Osteoblast (primary cell): Measurements from ENCODE around the gene OPCML. TPM values are rescaled to one million over a fixed set of nuclear protein-coding genes. Genes with fewer than 3 reads are reported as not detected.
A peak's percentile ranks its signal among the peaks of the same experiment; 100 is the strongest.

Experiments used
- DNase-seq: peaks from one replicate; pipeline ENCODE4 v3.0.0; 2011; ENCODE audit warnings: low spot score, mixed read lengths; ENCODE audit not compliant: insufficient read length; ENCODE audit errors: missing footprints
- H2AFZ ChIP-seq: 2 replicates; pipeline ENCODE4 v1.6.0; 2011; ENCODE audit warnings: mild to moderate bottlenecking, low read length
- H3K27ac ChIP-seq: 2 replicates; pipeline ENCODE4 v1.5.1; 2011; ENCODE audit warnings: mild to moderate bottlenecking, low read depth, low read length, moderate library complexity
- H3K27me3 ChIP-seq: 2 replicates; pipeline ENCODE4 v1.6.0; 2012; ENCODE audit warnings: mild to moderate bottlenecking, control low read depth, inconsistent platforms, low read length, moderate library complexity; ENCODE audit not compliant: insufficient read depth
- H3K36me3 ChIP-seq: 2 replicates; pipeline ENCODE4 v1.5.1; 2011; ENCODE audit warnings: mild to moderate bottlenecking, low read length, control low read depth, moderate library complexity; ENCODE audit not compliant: insufficient read depth
- H3K4me1 ChIP-seq: 2 replicates; pipeline ENCODE4 v1.5.1; 2011; ENCODE audit warnings: mild to moderate bottlenecking, low read length, control low read depth, moderate library complexity; ENCODE audit not compliant: insufficient read depth
- H3K4me2 ChIP-seq: 2 replicates; pipeline ENCODE4 v1.6.0; 2011; ENCODE audit warnings: mild to moderate bottlenecking, low read length; ENCODE audit not compliant: insufficient read depth
- H3K4me3 ChIP-seq: fragments of 200-600 bp; sonication (generic); 3 replicates; pipeline ENCODE4 v1.5.1; 2012; ENCODE audit warnings: mild to moderate bottlenecking, low read length, inconsistent platforms; ENCODE audit not compliant: insufficient read depth
- H3K79me2 ChIP-seq: 2 replicates; pipeline ENCODE4 v1.6.0; 2012; ENCODE audit warnings: mild to moderate bottlenecking, low read length, control low read depth, inconsistent platforms; ENCODE audit not compliant: insufficient read depth
- H3K9me3 ChIP-seq: 2 replicates; pipeline ENCODE4 v1.5.1; 2011; ENCODE audit warnings: low read depth, low read length, control low read depth
- H4K20me1 ChIP-seq: 2 replicates; pipeline ENCODE4 v1.6.0; 2012; ENCODE audit warnings: mild to moderate bottlenecking, low read length, control low read depth; ENCODE audit not compliant: insufficient read depth
- CTCF ChIP-seq: IDR thresholded peaks from 2 replicates; pipeline ENCODE4 v1.5.1; 2011; ENCODE audit warnings: mild to moderate bottlenecking, low read depth, low read length, moderate library complexity; ENCODE audit errors: extremely low read depth
- total RNA-seq: library from RNA; depleted of rRNA; stranded (reverse); fragments of >200 nt; gene quantifications from 2 replicates; pipeline ENCODE4 v1.2.3, GENCODE V29; 2012

OPCML gene
- total RNA-seq, 1 donor: 0.36 TPM

- Histone ChIP-seq H2AFZ (no peak overlapping the region), H3K27me3 (no peaks in the 10 kb centered on the region), H3K4me3 (no peak overlapping the region), H3K79me2 (no peaks in the 10 kb centered on the region), H3K4me2 (no peak overlapping the region), H3K27ac (no peak overlapping the region), H4K20me1 (no peaks in the 10 kb centered on the region), H3K4me1 (no peaks in the 10 kb centered on the region), H3K36me3 (no peaks in the 10 kb centered on the region), H3K9me3 (no peaks in the 10 kb centered on the region)
- DNase-seq: no peak
- no peak for TF ChIP-seq CTCF
Observed at GRCh38 chr11:133227632-133228111, 304.6 kb downstream of the OPCML start.

GRCh38 chr11:133224271-133224670 is 308.0 kb downstream of the OPCML start:
- no peak overlapping the region for H3K4me3 ChIP-seq
- DNase-seq: no peak
- no peak overlapping the region for H3K4me2 ChIP-seq
- no peak overlapping the region for H3K27ac ChIP-seq
- H3K4me1 ChIP-seq: no peaks in the 10 kb centered on the region
- H3K36me3 ChIP-seq: no peaks in the 10 kb centered on the region
- no peaks in the 10 kb centered on the region for H4K20me1 ChIP-seq
- no peaks in the 10 kb centered on the region for H3K27me3 ChIP-seq
- no peaks in the 10 kb centered on the region for H3K9me3 ChIP-seq
- H3K79me2 ChIP-seq: no peaks in the 10 kb centered on the region
- no peak for TF ChIP-seq CTCF
- H2AFZ ChIP-seq: no peak overlapping the region

GRCh38 chr11:133222425-133223330 is 309.6 kb downstream of the OPCML start:
- H3K4me3 ChIP-seq: no peak overlapping the region
- no peak for TF ChIP-seq CTCF
- no peak overlapping the region for H2AFZ ChIP-seq
- no peaks in the 10 kb centered on the region for H3K27me3 ChIP-seq
- H3K27ac ChIP-seq: no peak overlapping the region
- H3K79me2 ChIP-seq: no peaks in the 10 kb centered on the region
- peak; percentile 78 for DNase-seq
- no peaks in the 10 kb centered on the region for H4K20me1 ChIP-seq
- no peaks in the 10 kb centered on the region for H3K9me3 ChIP-seq
- no peaks in the 10 kb centered on the region for H3K4me1 ChIP-seq
- no peak overlapping the region for H3K4me2 ChIP-seq
- no peaks in the 10 kb centered on the region for H3K36me3 ChIP-seq

- TF ChIP-seq CTCF: no peak
Observed at GRCh38 chr11:133219543-133219942, 312.8 kb downstream of the OPCML start.

More at GRCh38 chr11:133219543-133219942, 312.8 kb downstream of the OPCML start:
- no peak for DNase-seq
- H3K9me3 ChIP-seq: no peaks in the 10 kb centered on the region
- H4K20me1 ChIP-seq: no peaks in the 10 kb centered on the region
- H3K4me1 ChIP-seq: no peaks in the 10 kb centered on the region
- H2AFZ ChIP-seq: no peak overlapping the region
- no peak overlapping the region for H3K4me3 ChIP-seq
- no peaks in the 10 kb centered on the region for H3K36me3 ChIP-seq
- no peaks in the 10 kb centered on the region for H3K27me3 ChIP-seq
- no peak overlapping the region for H3K4me2 ChIP-seq
- H3K79me2 ChIP-seq: no peaks in the 10 kb centered on the region
- H3K27ac ChIP-seq: no peak overlapping the region
